ENCODE data around the gene TARBP2.
"Not testable (repeated sequence)": the region's sequence is repeated elsewhere in the genome, so short reads cannot be mapped to it uniquely, and the experiment has no call there.

The TARBP2 gene

GRCh38 chr12:53474077-53474476 is 27.0 kb upstream of the TARBP2 start:
- FAIRE-seq = no peak

GRCh38 chr12:53474819-53475218 is 26.3 kb upstream of the TARBP2 start:
- FAIRE-seq (no peak), DNase-seq (ENCODE audit: insufficient read length, low spot score) (no peak)

More at GRCh38 chr12:53474077-53474476, 27.0 kb upstream of the TARBP2 start:
- no peak for DNase-seq (ENCODE audit: insufficient read length, low spot score)

GRCh38 chr12:53476769-53477209 is 24.3 kb upstream of the TARBP2 start:
- no peak for DNase-seq (ENCODE audit: insufficient read length, low spot score)
- FAIRE-seq = no peak

GRCh38 chr12:53478865-53479264 is 22.2 kb upstream of the TARBP2 start:
- no peak for DNase-seq (ENCODE audit: insufficient read length, low spot score)
- FAIRE-seq = no peak

GRCh38 chr12:53479331-53479730 is 21.8 kb upstream of the TARBP2 start:
- FAIRE-seq = no peak
- DNase-seq (ENCODE audit: insufficient read length, low spot score) = no peak

GRCh38 chr12:53480491-53481442 is 20.3 kb upstream of the TARBP2 start:
- FAIRE-seq (no peak), DNase-seq (ENCODE audit: insufficient read length, low spot score) (no peak)

- not testable (repeated sequence) for DNase-seq (ENCODE audit: insufficient read length, low spot score); FAIRE-seq
These were observed 19.6 kb upstream of the TARBP2 start for GRCh38 chr12:53481458-53481857.

- FAIRE-seq = no peak
- no peak for DNase-seq (ENCODE audit: insufficient read length, low spot score)
These were observed 19.0 kb upstream of the TARBP2 start for GRCh38 chr12:53481939-53482586.

GRCh38 chr12:53482626-53483168 is 18.4 kb upstream of the TARBP2 start:
- FAIRE-seq = no peak
- DNase-seq (ENCODE audit: insufficient read length, low spot score) = no peak

GRCh38 chr12:53483225-53483978 is 17.7 kb upstream of the TARBP2 start:
- FAIRE-seq (no peak), DNase-seq (ENCODE audit: insufficient read length, low spot score) (no peak)

GRCh38 chr12:53483979-53484377 is 17.1 kb upstream of the TARBP2 start:
- no peak for FAIRE-seq
- no peak for DNase-seq (ENCODE audit: insufficient read length, low spot score)

GRCh38 chr12:53484686-53485575 is 16.2 kb upstream of the TARBP2 start:
- FAIRE-seq = no peak
- no peak for DNase-seq (ENCODE audit: insufficient read length, low spot score)

- FAIRE-seq = no peak
- DNase-seq (ENCODE audit: insufficient read length, low spot score) = no peak
These were observed 14.9 kb upstream of the TARBP2 start for GRCh38 chr12:53485955-53486735.

GRCh38 chr12:53486736-53487487 is 14.2 kb upstream of the TARBP2 start:
- FAIRE-seq (no peak), DNase-seq (ENCODE audit: insufficient read length, low spot score) (no peak)

GRCh38 chr12:53489242-53489864 is 11.7 kb upstream of the TARBP2 start:
- no peak for DNase-seq (ENCODE audit: insufficient read length, low spot score)
- FAIRE-seq = no peak

GRCh38 chr12:53492188-53492587 is 8.9 kb upstream of the TARBP2 start:
- no peak for FAIRE-seq
- no peak for DNase-seq (ENCODE audit: insufficient read length, low spot score)

GRCh38 chr12:53492830-53493609 is 8.1 kb upstream of the TARBP2 start:
- DNase-seq (ENCODE audit: insufficient read length, low spot score) (peak; percentile 91), FAIRE-seq (peak; percentile 85)

Data from HTR-8/SVneo (cell line).